Body of pancreas (tissue), 4 donors: ENCODE results near the gene ADGRD1.
"Not testable (repeated sequence)": the region's sequence is repeated elsewhere in the genome, so short reads cannot be mapped to it uniquely, and the experiment has no call there.

Experiments
- POLR2A ChIP-seq, 3 donors: fragments of 450-650 bp; IDR thresholded peaks; one replicate each; pipeline ENCODE4 v1.6.1; 2016; ENCODE audit warnings: antibody characterized with exemption in 3 of 3, mild to moderate bottlenecking in 2 of 3
- TF ChIP-seq, protein P1 (sequence below), 7 experiments: fragments of 450-650 bp in 4 of 7; fragments of 200-600 bp in 3 of 7; sonication (generic) in 3 of 7; IDR thresholded peaks; one replicate each; pipeline ENCODE4 v1.5.1; 2016 to 2019; ENCODE audit warnings: antibody characterized with exemption in 7 of 7

DNA sequence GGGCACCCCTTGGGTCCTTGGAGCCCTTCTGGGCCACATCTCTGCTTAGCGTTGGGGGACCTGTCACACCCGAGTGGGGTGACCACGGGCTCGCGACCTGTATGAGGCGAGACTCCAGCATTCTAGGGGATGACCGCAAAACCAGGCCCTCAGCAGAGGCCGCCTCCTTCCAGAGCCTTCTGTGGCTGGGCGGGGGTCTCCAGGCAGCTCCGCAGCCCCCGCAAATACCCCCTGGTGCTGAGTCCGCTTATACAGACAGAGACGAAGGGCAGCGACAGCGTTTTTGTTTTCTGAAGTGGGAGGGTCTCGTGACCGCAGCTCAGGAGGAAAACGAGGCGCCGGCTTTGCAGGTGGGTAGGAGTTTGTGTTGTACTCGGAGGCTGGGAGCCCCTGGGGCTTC, 116.4 kb downstream of the ADGRD1 start:
- TF ChIP-seq POLR2A (IDR thresholded peaks at IDR 0.05) = not testable (repeated sequence)
- TF ChIP-seq, protein P1, sequence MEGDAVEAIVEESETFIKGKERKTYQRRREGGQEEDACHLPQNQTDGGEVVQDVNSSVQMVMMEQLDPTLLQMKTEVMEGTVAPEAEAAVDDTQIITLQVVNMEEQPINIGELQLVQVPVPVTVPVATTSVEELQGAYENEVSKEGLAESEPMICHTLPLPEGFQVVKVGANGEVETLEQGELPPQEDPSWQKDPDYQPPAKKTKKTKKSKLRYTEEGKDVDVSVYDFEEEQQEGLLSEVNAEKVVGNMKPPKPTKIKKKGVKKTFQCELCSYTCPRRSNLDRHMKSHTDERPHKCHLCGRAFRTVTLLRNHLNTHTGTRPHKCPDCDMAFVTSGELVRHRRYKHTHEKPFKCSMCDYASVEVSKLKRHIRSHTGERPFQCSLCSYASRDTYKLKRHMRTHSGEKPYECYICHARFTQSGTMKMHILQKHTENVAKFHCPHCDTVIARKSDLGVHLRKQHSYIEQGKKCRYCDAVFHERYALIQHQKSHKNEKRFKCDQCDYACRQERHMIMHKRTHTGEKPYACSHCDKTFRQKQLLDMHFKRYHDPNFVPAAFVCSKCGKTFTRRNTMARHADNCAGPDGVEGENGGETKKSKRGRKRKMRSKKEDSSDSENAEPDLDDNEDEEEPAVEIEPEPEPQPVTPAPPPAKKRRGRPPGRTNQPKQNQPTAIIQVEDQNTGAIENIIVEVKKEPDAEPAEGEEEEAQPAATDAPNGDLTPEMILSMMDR (IDR thresholded peaks at IDR 0.05) = not testable (repeated sequence)
